CD4-positive, alpha-beta T cell treated with Interleukin-15 for 4 hours (primary cell): Measurements from ENCODE around the gene TFF2.

Experiments
- DNase-seq: peaks from one replicate; pipeline ENCODE4 v3.0.0-alpha.2; 2020; ENCODE audit warnings: low spot score

Gene TFF2

GRCh38 chr21:42305707-42306147 is 45.1 kb downstream of the TFF2 start:
- no peak for DNase-seq

GRCh38 chr21:42304556-42305454 is 46.0 kb downstream of the TFF2 start:
- no peak for DNase-seq

DNA sequence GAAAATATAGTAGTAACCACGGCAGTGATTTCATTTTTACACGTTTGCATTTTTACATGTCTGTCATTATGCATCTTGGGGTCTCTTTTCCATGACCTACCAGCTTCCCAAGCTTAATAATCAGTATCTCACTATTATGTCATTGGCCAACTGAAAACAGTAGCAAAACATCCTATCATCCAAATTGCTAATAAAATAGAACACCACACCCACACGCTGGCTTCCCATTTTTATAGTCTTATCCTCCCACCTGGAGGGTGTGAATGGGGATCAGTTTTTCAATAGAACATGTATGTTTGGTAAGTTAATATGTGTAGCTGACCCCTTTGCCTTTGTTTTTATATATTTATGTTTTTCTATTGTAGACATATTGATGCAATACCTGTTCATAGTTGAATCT is 47.4 kb downstream of the TFF2 start:
- no peak for DNase-seq

- no peak for DNase-seq
Observed at GRCh38 chr21:42302794-42303193, 48.0 kb downstream of the TFF2 start.

DNA sequence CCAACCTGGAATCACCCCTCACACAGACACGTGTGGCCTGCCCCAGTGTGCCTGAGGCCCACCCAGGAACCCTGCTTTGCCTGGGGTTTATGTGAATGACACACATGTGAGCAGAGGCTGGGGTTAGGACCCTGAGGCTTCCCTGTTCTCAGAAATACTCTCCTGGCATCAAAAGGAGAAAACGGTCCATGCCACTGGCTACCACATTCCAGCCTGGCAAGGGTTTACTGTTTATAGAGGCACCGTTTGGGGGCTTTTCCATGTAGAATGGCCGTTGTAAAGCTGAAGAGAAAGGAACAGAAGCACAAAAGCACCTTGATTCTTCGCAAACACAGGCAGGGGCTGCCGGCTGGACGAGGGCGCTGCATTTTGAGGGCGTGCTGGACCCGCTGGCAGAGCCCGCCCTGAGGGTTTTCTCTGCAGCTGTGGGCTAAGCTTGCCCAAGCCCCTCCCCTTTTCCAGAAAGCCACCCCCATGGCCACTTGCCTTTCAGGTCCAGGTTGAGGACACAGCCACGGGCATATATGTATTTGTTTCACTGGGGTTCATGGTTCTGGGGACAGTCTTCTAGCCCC is 48.6 kb downstream of the TFF2 start:
- no peak for DNase-seq

DNA sequence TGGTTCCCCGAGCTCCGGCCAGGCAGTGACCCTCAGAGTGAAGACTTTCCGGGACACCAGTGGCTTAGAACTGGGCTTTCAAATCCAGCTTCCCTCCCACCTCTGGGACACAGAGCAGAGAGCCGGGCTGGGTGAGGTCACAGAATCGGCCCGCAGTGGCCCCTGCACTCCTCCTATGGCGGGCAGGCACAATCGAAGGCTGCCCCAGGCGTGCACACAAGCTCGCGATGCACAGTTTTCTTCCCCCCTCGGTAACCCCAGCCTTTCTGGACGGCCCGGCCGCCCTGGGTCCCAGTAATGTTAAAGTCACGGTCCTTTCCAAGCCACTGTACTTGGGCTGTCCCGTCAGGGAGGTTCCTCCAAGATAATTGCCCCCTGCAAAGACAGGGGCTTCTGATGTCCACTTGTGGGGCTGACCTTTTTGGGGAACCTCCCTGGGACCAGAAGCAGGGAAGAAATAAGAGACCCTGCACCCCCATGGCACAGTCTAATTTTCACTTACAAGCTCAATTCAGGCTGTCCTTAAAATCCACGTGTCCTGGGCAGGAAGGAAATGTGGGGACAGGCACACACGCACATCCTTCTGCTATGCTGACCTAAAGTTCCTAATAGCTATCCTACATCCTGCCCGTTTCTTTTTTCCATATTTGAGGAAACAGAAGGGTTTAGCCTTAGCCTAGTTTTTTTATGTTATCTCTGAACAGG is 49.3 kb downstream of the TFF2 start:
- no peak for DNase-seq

- no peak for DNase-seq
Observed at GRCh38 chr21:42300956-42301355, 49.8 kb downstream of the TFF2 start.

- DNase-seq: no peak
Observed at GRCh38 chr21:42300045-42300583, 50.7 kb downstream of the TFF2 start.

GRCh38 chr21:42299324-42300044 is 51.3 kb downstream of the TFF2 start:
- DNase-seq: no peak

DNA sequence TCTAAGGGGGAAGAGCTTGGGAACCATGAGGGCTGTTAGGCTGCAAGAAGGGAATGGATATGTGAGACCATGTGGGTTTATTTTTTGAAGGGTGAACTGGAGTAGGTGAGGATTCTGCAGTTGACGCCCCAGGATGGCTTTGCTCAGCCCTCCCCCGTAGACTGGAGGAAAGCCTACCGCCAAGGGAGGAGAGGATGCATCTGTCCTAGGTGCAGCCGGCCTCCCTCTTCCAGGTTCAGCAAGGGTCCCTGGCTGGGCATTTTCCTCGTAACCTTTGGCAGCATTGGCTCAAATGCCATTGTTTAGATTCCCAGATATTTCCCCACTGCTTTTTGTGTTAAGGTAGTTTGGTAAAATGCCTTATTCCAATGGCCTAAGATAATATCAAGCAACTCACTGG is 52.1 kb downstream of the TFF2 start:
- DNase-seq: no peak

DNA sequence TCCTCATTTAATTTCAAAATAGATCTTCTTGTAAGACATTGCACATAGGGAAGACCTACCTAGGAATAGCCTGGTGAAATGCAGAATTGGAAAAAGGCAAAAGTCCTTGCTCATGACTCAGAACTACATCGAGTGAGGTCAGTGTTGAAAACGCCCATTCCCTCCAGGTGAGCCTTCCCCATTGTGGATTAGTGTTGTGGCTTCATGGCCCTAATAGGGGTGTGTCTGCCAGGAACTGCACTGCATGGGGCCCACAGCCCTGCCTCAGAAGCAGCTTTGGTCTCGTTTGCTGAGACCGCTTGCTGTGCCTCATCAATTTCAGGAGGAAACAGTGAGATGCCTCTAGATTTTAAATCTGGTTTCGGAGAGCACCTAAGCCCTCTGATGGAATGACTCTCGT is 52.6 kb downstream of the TFF2 start:
- DNase-seq: no peak

- no peak for DNase-seq
Observed at GRCh38 chr21:42297377-42297776, 53.4 kb downstream of the TFF2 start.

GRCh38 chr21:42296501-42296900 is 54.3 kb downstream of the TFF2 start:
- no peak for DNase-seq
